Stimulated activated CD8-positive, alpha-beta memory T cell treated with anti-CD3 and anti-CD28 coated beads, Interleukin-7, amount 100 ng/mL, for 1 hour (primary cell): ENCODE results near the gene CRELD2.
A peak's percentile ranks its signal among the peaks of the same experiment; 100 is the strongest.

Experiments used
- DNase-seq, 2 donors: peaks; one replicate each; pipeline ENCODE4 v3.0.0-alpha.2; 2020; ENCODE audit warnings: low read depth in 2 of 2

The CRELD2 gene

DNA sequence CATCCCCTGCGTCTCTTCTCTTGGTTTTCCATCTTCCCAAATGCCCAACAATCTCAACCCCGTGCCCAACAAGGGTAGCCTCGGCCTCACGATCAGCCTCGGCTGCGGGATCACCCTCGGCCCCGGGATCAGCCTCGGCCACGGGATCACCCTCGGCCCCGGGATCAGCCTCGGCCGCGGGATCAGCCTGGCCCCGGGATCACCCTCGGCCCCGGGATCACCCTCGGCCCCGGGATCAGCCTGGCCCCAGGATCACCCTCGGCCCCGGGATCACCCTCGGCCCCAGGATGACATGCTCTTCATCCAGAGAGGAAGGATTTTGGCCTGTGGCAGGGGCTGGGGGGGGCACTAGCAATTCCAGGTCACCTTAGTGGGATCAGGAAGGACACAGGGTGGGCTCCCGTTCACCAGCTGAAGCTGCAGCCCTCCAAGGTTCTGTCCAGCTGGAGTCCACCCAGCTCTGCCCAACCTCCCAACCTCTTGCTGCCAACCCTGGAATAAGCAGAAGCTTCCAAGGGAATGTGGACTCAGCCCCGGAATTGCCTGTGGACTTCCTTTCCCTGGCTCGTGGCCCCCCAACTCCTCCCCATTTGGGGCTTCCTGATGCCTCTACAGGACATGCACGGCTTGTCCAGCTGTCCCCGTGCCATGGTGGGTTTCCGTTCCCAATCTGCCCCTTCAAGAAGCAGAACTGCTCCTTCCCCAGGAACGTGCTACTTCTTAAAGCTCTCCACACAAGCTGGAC, 6.4 kb upstream of the CRELD2 start:
- DNase-seq: no peak

DNA sequence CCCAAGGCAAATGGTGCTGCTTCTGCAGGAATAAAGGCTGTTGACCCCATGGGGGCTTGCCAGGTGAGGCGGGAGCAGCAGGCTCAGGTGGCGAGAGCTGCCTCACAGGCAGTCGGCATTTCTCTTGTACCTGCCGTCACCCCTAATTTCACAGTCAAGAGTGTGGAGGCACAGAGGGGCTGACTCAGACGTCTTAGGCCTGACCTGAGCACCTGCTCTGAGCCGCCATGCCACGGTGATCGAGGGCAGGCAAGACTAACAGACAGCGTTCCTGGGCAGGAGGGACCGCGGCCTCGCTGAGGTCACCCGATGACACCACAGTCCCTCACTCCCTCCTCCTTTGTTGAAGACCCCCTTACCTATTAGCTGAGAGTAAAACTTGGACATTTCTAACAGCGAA, 5.4 kb upstream of the CRELD2 start:
- no peak for DNase-seq

DNA sequence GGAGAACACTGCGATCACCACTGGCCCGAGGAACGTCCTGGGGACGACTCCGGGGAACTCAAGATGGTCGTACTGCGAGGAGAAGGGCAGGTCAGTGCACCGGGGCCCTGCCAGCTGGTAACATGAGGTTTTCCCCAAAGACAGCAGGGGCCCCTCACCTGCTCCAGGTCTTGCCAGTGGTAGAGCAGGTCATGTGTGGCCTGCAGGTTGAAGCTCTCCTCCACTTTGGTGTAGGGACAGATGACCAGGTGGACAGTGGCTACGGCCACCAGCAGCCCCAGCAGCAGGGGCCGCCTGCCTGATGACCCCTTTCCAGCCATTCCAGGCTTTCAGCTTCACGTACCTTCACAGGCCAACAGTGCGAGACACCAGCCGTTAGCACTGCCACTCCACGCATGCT, 5.0 kb upstream of the CRELD2 start:
- DNase-seq: no peak

DNA sequence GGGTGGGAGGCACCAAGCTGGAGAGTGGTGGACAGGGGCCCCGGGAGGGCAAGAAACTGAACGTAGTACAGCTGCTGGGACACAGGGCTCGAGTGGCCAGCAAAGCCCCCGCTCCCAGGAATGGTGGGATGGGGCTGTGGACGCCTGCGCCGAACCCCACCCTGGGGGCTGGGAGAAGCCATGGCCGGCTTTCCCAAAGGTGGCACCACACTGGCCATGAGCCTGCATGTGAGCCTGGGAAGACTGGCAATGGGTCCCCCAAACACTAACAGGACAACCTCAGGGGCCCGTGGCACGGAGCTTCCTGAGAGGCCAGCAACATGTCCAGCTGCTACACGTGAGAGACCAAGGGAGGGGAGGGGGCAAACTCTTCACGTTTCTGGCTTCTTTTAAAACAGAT, 4.2 kb upstream of the CRELD2 start:
- no peak for DNase-seq

DNA sequence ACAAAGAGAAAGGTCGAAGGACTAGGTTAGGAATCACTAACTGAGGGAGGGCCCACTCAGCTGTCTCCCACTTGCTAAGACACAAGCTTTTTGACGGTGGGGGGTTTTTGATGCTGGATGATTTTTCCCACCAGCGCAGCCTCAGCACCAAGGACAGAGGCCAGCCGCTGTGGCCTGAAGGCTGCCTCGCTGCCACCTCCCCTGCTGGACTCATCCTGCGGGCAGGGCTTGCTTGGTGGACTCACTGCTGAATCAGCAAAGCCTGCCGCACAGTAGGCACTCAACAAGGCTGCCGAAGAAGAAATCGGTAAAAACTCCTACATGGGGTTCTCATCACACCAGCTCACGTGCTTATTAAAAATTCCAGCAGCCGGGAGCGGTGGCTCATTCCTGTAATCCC, 2.8 kb upstream of the CRELD2 start:
- DNase-seq: no peak

DNA sequence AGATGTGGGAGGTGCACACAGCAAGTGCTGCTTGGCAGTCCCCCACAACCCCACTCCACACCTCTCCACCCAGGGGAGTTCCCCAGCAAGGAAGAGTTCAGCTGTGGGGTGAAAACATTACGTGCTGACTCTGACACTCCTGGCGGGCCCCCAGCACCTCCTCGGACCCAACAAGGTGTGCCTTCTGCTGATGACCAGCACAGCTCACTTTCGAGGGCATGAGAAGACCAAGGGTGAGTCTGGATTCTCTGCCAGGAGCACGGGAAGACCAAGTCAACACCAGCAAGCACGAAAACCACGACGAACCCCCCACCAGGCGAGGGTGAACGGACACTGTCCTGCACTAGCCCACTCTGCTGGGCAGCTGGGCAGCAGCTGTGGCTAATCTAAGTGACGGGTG, 1.6 kb upstream of the CRELD2 start:
- no peak for DNase-seq

DNA sequence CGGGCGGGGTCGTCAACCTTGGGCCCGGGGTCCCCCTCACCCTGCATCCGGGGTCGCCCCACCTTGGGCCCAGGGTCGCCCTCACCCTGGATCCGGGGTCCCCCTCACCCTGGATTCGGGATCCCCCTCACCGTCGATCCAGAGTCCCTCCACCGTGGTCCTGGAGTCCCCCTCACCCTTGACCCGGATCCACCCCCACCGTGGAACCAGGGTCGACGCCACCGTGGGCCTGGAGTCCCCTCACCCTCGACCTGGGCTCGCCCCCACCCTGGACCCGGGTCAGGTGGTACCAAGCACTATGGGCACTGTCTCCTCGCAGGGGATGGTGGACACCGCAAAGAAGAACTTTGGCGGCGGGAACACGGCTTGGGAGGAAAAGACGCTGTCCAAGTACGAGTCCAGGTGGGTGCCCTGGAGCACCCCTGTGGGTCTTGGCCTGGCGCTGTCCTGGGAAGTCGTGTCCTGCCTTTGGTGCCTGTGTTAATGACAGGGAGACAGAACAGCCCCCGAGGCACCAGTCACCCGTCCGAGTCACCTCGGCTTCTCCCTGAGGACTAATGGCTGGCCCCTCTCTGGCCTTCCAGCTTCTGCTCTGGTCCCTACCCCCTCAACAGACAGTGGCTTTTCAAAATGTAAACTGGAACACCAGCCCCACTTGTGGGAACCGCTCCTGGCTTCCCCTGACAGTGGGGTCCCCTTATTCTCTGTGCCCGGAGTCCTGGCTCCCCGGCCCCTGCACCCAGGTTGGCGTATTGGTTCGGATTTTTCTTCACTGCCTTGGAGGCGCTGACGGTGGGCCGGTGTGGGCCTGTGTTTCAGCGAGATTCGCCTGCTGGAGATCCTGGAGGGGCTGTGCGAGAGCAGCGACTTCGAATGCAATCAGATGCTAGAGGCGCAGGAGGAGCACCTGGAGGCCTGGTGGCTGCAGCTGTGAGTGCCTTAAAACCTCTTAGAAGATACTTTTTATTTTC, 762 bp downstream of the CRELD2 start:
- DNase-seq: no peak

DNA sequence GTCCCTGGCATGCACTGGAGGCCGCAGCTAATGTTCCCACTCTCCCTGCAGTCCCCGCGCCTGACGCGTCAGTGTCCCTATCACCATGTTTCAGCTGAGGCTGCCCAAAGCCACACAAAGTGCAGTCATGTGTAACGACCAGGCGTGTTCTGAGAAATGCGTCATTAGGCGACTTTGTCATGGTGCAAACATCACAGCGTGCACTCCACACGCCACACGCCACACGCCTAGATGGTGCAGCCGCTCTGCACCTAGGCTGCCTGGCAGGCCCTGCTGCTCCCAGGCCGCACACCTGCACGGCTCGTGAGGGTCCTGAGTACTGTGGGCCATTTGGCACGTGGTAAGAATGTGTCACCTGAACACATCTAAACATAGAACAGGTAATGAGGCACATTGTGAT, 2.4 kb downstream of the CRELD2 start:
- DNase-seq: no peak

DNA sequence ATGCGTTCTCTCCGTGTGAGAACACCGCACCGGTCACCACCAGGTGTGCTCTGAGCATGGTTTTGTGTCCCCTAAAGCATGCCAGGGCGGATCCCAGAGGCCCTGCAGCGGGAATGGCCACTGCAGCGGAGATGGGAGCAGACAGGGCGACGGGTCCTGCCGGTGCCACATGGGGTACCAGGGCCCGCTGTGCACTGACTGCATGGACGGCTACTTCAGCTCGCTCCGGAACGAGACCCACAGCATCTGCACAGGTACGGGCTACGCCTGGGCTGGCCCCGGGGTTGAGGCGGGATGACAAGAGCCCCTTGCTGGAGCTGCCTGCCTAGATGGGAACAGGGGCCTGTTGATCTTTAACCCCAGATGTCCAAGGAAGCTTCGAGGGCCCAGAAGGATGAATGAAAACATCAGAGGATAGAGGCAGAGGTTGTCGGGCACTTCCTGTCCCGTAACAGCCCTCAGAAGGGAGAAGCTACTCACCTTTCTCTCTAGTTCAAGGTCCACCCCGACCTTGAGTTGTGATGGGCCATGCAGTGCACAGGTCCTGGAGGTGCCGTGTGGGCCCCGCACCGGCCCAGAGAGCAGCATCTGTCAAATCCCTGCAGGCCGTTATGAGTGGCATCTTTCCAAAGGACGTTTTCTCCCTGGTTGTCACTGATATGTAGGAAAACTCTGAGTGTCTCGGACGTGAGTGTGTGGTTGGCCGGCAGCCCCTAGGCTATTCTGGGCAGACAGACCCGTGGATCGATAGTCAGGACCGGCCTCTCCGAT, 3.3 kb downstream of the CRELD2 start:
- DNase-seq: no peak

DNA sequence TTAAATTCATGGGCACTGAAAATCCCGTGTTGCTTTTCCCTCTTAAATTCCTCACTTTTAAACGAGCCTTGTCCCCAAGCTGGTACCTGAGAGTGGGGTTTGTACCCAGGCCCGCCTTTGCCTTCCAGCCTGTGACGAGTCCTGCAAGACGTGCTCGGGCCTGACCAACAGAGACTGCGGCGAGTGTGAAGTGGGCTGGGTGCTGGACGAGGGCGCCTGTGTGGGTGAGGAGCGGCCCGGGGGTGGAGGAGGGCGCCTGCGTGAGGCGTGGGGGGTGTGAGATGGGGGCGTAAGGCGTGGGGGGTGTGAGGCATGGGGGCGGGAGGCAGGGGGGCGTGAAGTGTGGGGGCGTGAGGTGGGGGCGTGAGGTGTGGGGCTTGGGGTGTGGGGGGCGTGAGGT, 4.0 kb downstream of the CRELD2 start:
- no peak for DNase-seq

DNA sequence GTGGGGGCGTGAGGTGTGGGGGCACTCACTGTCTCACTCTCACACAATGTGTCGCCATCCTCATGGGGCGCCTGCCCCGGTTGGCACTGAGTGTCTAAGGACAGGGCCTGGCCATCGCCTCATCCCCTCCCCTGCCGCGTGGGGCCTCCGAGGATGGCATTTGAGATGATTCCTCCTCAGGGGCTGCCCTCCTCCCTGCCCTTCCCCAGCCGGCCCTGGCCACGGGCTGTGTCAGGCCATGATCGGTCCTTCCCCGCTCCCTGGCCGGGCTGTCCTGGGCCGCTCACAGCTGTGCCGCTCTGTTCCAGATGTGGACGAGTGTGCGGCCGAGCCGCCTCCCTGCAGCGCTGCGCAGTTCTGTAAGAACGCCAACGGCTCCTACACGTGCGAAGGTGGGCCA, 4.5 kb downstream of the CRELD2 start:
- no peak for DNase-seq

DNA sequence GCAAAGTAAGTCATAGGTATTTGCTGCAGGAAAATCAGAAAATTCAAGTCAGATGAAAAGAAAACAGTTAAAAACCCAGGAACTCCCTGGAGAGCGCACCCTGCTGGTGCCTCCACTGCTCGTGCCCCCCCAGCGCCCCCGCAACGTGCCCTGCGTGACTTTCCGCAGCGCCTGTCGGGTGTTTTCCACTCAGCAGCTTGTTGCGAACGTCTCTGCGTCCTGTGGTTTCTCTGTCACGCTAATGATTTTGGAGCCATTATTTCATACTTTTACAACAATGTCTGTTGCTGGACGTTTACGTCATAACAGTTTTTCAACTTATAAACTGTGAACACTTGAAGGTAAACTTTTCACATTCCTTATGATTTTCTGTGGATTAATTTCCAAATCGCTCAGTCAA, 5.0 kb downstream of the CRELD2 start:
- no peak for DNase-seq

DNA sequence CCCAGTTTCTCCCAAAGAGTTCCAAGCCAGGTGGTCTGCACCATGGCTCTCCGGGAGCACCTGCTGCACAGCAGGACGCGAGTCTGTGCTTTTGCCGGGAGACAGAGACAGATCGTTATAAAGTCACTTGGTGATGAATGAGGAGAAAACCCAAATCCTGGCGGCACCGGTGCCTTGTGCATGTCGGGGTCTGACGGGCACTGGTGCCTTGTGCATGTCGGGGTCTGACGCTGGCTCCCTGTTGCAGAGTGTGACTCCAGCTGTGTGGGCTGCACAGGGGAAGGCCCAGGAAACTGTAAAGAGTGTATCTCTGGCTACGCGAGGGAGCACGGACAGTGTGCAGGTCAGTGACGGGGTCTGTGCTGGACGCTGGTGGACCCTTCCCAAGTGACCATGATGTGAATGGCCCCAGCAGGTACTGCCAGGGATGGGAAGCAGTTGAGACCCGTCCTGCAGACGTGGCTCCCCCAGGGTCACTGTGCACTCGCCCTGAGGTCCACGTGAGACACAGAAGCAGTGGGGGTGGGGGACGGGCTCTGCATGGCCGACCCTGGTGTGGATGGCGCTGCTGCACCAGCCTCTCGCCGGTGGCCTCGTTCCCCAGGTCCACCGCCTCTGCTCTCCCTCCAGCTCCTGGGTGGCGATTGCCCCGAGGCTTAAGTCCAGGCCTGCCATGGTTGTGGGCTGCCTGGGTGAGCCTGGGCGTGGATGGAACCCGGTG, 5.8 kb downstream of the CRELD2 start:
- DNase-seq: no peak

DNA sequence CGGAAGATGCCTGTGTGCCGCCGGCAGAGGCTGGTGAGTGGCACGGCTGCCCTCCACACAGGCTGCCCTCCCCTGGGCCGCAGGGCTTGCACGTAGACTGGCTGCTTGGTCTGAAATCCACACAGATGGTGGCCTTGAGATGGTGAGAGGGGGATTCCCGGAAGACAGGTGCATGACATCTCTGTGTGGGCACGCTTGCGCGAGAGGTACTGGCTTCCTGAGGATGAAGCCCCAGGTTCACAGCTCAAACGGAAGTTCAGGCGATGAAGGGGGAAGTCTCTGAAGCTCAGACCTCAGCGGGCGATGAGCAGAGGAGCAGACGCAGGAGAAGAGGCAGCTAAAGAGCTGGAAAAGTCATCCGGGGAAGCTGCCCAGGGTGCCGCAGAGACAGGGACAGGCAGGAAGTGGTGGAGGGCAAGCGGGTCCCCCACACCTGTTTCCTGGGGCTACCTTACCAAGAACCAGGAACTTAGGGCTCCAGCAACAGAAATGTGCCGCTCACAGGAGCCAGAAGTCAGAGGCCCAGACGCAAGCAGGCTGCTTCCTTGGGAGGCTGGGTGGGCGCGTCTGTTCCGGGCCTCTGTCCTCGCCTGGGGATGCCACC, 7.2 kb downstream of the CRELD2 start:
- DNase-seq: peak in 1 of 2 donors; percentile 49

DNA sequence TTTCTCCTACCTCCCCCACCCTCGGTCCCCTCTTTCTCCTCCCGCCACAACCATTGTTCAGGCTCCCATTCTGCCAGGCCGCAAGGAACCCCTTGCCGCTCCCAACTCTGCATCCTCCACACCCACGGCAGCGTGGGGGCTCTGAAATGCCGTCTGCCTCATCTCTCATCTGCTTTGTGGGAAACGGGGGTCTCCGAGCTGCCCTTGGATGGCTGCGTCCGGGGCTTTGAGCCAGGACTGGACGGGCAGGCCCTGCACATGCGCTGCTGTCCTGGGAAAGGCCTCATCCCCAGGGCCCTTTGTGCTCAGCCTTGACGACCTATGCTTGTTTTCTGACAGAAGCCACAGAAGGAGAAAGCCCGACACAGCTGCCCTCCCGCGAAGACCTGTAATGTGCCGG, 8.5 kb downstream of the CRELD2 start:
- DNase-seq: no peak

DNA sequence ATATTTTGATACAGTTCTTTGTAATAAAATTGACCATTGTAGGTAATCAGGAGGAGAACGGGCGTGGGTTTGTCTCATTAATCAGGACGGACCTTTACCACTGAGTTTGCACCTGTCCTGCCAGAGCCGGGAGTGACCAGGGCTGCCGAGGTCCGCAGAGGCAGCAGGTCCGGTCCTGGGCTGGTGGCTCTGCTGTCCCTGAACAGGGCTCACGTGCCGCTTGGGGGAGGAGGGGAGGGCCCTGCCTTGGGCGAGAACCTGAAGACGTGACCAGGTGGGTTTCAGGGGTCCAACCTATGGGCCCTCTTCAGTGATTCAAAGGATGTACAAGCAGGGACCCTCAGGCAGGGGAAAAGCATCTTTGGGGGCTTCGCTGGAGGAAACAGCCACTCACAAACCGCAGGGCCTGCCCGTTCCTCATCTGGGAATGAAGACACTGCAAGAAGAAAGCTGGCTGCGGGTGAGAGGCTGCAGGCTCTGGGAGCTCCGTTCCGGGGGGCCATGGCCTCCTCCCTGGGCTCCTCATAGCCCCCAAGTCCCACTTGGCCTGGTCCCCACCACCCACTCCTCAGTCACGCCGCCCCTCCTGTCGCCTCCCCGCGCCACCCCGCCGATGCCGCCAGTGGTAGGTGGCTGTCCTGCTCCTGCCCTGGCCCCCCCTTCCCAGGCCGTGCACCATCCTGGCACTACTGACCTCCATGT, 9.2 kb downstream of the CRELD2 start:
- no peak for DNase-seq

DNA sequence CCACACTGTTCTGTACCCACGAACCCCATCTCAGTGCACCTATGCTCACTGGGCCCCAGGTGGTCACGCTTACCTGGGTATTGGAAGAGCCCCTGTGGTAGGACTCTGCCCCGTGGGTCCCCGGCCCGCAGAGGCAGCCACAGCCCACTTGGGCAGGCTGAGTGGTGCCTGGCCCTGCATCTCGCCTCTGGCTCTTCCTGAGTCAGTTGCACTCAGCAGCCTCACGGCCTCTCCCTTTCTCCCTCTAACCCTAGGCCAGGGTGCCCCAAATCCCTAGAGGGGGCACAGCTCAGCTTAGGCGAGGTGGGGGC, 9.7 kb downstream of the CRELD2 start:
- no peak for DNase-seq

DNA sequence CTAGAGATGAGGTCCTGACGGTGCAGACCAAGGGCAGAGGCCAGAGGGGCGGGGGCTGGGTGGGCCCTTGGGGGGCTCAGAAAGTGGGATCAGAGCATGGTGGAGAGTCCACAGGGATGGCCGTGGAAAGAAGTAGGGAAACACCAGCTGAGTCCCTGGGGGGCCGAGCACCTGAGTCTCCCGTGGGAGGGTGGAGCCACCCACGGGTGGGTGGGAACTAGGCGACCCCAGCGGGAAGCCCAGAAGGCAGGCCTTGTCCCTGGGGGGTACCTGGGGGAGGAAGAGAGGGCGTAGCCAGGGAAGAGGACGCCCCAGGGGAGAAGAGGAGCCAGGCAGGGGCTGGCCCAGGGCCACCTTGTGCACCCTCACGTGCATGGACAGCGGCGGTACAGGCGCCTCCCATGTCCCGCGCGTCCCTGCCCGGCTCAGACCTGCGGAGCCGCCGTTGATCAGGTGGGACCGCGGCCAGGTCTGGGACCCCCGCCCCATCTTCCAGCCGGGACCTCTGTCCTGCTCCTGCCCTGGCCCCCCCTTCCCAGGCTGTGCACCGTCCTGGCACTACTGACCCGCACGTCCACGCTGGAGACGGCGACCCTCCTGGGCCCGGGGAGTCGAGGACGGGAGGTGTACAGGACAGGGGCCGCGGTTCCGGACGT, 10.2 kb downstream of the CRELD2 start:
- no peak for DNase-seq

DNA sequence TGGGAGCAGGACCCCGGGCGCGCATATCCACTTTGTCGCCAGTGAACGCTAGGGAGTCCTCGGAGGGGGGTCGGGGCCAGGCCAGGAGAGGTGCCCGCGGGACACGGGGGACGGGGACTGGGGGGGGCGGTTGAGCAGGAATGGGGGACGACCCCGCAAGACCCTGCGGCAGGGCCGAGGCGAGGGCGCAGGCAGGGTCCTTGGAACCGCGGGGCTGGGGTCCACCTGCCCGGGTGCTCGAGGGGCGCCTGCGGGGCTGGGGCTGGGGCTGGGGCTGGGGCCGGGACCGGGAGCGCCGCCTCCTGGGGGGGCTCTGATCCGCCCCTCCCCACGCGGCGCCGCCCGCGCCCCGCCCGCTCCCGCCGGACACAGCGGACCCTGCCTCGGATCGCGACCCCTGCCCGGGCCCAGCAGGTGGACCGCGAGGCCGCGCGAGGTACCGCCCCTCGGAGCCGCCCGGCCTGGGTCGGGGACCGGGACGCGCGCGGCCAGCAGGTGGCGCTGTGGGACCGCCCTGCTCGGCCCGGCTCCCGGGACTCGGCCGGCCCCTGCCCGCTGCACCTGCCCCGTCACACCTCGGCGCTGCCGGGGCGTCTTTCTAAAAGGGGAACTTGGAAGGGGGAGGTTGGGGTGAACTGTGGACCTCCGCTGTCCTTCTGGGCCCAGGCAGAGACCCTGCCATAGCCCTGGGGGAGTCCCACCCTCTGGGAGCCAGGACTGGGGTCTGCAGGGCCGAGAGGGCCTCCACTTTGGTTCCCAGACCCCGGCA, 11.0 kb downstream of the CRELD2 start:
- DNase-seq: peak in 1 of 2 donors; percentile 56
